HG02798 (cell line): Measurements from ENCODE around the gene EIF2S1.
"Not testable (repeated sequence)": the region's sequence is repeated elsewhere in the genome, so short reads cannot be mapped to it uniquely, and the experiment has no call there.

Experiments used
- ATAC-seq: cut with Tn5 transposase; IDR thresholded peaks from one replicate; pipeline ENCODE4 v1.9.1; 2021; ENCODE audit warnings: mild to moderate bottlenecking; ENCODE audit not compliant: unreplicated experiment, poor library complexity

The EIF2S1 gene

GRCh38 chr14:67409461-67409860 lies 49.3 kb downstream of the EIF2S1 start:
- ATAC-seq = no peak

GRCh38 chr14:67410313-67410712 lies 50.2 kb downstream of the EIF2S1 start:
- ATAC-seq = no peak

GRCh38 chr14:67411370-67411769 lies 51.2 kb downstream of the EIF2S1 start:
- ATAC-seq = no peak

- no peak for ATAC-seq
Measured at GRCh38 chr14:67411820-67412421, 51.8 kb downstream of the EIF2S1 start, which contains the start of gene PLEK2. Gene PLEK2 (minus strand): TSS chr14:67412165. CDS start chr14:67412059, 106 bp downstream.

- ATAC-seq = no peak
Measured at GRCh38 chr14:67413806-67414769, 54.0 kb downstream of the EIF2S1 start.

- ATAC-seq = not testable (repeated sequence)
Measured at GRCh38 chr14:67415610-67416009, 55.5 kb downstream of the EIF2S1 start.

- ATAC-seq = no peak
Measured at GRCh38 chr14:67416085-67416484, 56.0 kb downstream of the EIF2S1 start.

- ATAC-seq = no peak
Measured at GRCh38 chr14:67416810-67417209, 56.7 kb downstream of the EIF2S1 start.

- ATAC-seq = no peak
Measured at GRCh38 chr14:67417633-67418032, 57.5 kb downstream of the EIF2S1 start.

GRCh38 chr14:67418401-67419191 lies 58.5 kb downstream of the EIF2S1 start:
- no peak for ATAC-seq

GRCh38 chr14:67420102-67420739 lies 60.1 kb downstream of the EIF2S1 start:
- no peak for ATAC-seq

GRCh38 chr14:67421356-67422224 lies 61.5 kb downstream of the EIF2S1 start:
- ATAC-seq = no peak

GRCh38 chr14:67423424-67423823 lies 63.3 kb downstream of the EIF2S1 start:
- no peak for ATAC-seq

GRCh38 chr14:67424539-67424938 lies 64.4 kb downstream of the EIF2S1 start:
- ATAC-seq = no peak

- no peak for ATAC-seq
Measured at GRCh38 chr14:67425608-67426007, 65.5 kb downstream of the EIF2S1 start.

GRCh38 chr14:67426161-67426560 lies 66.0 kb downstream of the EIF2S1 start:
- ATAC-seq = no peak

- peak; percentile 68 for ATAC-seq
Measured at GRCh38 chr14:67426983-67427606, 67.0 kb downstream of the EIF2S1 start.

- no peak for ATAC-seq
Measured at GRCh38 chr14:67428501-67429031, 68.4 kb downstream of the EIF2S1 start.
